ENCODE measurements around the gene ATAD3C.

- TF ChIP-seq CTCF (IDR thresholded peaks at IDR 0.05) (no peak), POLR2A (IDR thresholded peaks at IDR 0.05) (no peak)
These were observed 29.5 kb upstream of the ATAD3C start for GRCh38 chr1:1419813-1420653.

Data from sigmoid colon (tissue), 3 donors.